ENCODE measurements around the gene CTIF. TPM values are rescaled to one million over a fixed set of nuclear protein-coding genes. Genes with fewer than 3 reads are reported as not detected.

The CTIF gene
- total RNA-seq, 2 experiments from 2014 or later, result 3.2 to 3.5 TPM

DNA sequence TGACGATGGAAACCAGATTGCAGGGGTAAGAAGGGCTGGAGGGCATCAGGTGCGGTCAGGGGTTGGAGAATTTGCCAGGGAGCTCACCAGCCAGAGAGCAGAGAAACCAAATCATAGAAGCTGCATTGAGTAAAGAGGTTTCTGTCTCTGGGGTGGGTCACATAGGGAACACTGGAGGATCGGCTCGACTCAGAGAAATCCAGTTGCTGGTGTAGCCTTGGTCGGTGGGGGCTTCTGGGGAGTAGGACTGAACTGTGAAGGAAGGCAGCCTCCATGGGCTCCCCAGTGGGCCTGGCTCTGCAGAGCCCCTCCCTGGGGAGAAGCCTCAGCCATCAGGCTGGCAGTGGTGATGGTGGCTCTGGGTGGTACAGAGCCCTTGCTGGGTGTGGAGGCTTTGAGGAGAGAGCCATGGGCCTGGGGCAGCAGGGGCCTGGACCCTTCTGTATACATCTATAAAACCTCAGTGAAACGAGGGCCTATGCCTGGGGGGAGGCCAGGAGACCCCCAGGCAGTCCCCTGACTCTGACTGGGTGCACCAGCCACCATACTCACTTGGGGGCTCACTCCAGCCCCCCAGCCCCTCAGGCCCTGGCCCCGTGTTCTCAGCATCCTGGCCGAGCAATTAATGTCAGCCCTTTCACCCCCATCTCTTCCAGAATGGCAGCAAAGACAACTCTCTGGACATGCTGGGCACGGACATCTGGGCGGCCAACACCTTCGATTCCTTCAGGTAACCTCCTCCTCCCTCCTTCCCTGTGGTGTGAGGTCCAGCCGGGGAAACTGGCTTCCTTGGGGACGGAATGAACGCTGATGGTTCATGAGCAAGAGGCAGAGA lies 124.5 kb downstream of the CTIF start:
- ChIA-PET POLR2A (no interaction called here), CTCF (interaction anchor here (0.9 to 1.6 kb wide), 6 partner anchors 11 to 218 kb away, joined by 3 to 15 read pairs (median 4); no protein-coding TSS in a partner anchor)
- H3K4me3 Mint-ChIP-seq, result no peak overlapping the region
- no peak overlapping the region for H3K27ac Mint-ChIP-seq
- peaks cover 6% of the 10 kb centered on the region for H3K9me3 Mint-ChIP-seq
- H3K27me3 Mint-ChIP-seq, result peaks cover 3% of the 10 kb centered on the region
- DNase-seq (no peak), ATAC-seq (no peak)
- TF ChIP-seq CTCF (IDR thresholded peaks at IDR 0.05), result no peak
- H3K36me3 Mint-ChIP-seq (ENCODE audit: low read depth), result no peaks in the 10 kb centered on the region
- intact Hi-C loops (cut with micrococcal nuclease), result no loop called here
- H3K4me1 Mint-ChIP-seq (ENCODE audit: low read depth), result no peaks in the 10 kb centered on the region

DNA sequence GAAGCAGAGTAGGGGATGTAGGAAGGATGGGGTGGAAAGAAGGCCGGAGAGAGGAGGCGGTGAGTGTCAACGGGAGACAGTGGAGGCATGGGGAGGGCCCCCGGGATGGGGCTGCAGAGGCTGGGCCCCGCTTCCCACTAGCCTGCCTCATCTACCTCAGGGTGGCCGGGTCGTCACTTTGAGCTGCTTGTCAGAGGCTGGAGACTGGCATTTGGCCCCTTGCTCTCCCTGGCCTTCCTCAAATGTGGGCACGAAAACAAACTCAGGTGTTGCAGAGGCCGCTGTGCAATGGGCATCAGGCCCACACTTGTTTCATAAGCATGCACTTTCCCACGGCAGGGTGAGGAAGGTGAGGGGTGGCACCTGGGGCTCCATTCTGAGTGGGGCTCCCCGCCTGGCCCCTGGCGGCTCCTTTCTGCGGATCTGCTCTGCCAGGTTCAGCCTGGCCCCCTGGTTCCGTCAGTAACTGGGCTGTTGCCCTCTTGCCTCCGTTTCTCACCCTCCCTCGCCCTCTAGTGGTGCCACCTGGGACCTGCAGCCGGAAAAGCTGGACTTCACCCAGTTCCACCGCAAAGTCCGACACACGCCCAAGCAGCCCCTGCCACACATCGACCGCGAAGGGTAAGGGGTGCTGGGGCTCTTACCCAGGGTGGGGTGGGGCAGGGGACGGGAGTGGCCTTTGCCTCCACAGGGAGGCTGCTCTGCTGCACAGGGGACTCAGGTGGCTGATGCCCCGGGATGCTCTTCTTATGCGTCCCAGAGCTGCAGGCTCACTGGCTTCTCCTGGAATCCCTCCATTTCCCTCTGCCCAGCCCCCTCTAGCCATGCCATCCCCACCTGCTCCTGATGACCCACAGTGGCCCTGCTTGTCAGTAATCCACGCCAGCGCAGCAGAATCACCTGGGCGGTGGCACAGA lies 125.4 kb downstream of the CTIF start:
- Mint-ChIP-seq H3K36me3 (ENCODE audit: low read depth) (no peaks in the 10 kb centered on the region), H3K4me3 (no peak overlapping the region), H3K27me3 (peaks cover 3% of the 10 kb centered on the region), H3K27ac (no peak overlapping the region), H3K4me1 (ENCODE audit: low read depth) (no peaks in the 10 kb centered on the region), H3K9me3 (peaks cover 6% of the 10 kb centered on the region)
- TF ChIP-seq CTCF (IDR thresholded peaks at IDR 0.05), result peak; percentile 87
- ATAC-seq (peak; percentile 60), DNase-seq (peak; percentile 64)
- intact Hi-C loops (cut with micrococcal nuclease), result loop anchor here (2.0 kb wide), 1 partner anchor 187 kb away; no protein-coding TSS in a partner anchor
- ChIA-PET POLR2A (no interaction called here), CTCF (interaction anchor here (0.9 to 1.6 kb wide), 4 partner anchors 10 to 219 kb away, joined by 4 to 15 read pairs (median 6); no protein-coding TSS in a partner anchor)

GRCh38 chr18:48665654-48666053 lies 126.8 kb downstream of the CTIF start:
- Mint-ChIP-seq H3K27ac (no peak overlapping the region), H3K4me3 (no peak overlapping the region), H3K9me3 (peaks cover 6% of the 10 kb centered on the region), H3K27me3 (peaks cover 3% of the 10 kb centered on the region), H3K4me1 (ENCODE audit: low read depth) (no peaks in the 10 kb centered on the region), H3K36me3 (ENCODE audit: low read depth) (no peaks in the 10 kb centered on the region)
- DNase-seq (no peak), ATAC-seq (no peak)
- POLR2A ChIA-PET, result no interaction called here
- CTCF ChIA-PET, result interaction anchor here (2.4 kb wide), 1 partner anchor 190 kb away, joined by 8 read pairs; no protein-coding TSS in a partner anchor
- no peak for TF ChIP-seq CTCF (IDR thresholded peaks at IDR 0.05)
- intact Hi-C loops (cut with micrococcal nuclease), result loop anchor here (2.0 kb wide), 1 partner anchor 189 kb away; no protein-coding TSS in a partner anchor

- Mint-ChIP-seq H3K27me3 (peaks cover 3% of the 10 kb centered on the region), H3K36me3 (ENCODE audit: low read depth) (peaks cover 3% of the 10 kb centered on the region), H3K27ac (no peak overlapping the region), H3K4me3 (no peak overlapping the region), H3K9me3 (peaks cover 10% of the 10 kb centered on the region), H3K4me1 (ENCODE audit: low read depth) (no peaks in the 10 kb centered on the region)
- ATAC-seq (no peak), DNase-seq (no peak)
- intact Hi-C loops (cut with micrococcal nuclease), result no loop called here
- TF ChIP-seq CTCF (IDR thresholded peaks at IDR 0.05), result no peak
- POLR2A ChIA-PET, result no interaction called here
- CTCF ChIA-PET, result interaction anchor here (2.4 kb wide), 1 partner anchor 191 kb away, joined by 8 read pairs; no protein-coding TSS in a partner anchor
Observed at GRCh38 chr18:48666613-48667012, 127.8 kb downstream of the CTIF start.
